Activated naive CD4-positive, alpha-beta T cell (primary cell): Measurements from ENCODE around the gene OLFML1.

Experiments used
- DNase-seq, 4 experiments: peaks; one replicate each; lab custom pipeline; 2025; lab: John Stamatoyannopoulos, UW

Gene OLFML1

GRCh38 chr11:7485186-7486097, at the start of gene OLFML1:
Gene OLFML1 (plus strand): TSS chr11:7485506. CDS start chr11:7485876, 370 bp downstream.
- DNase-seq: no peak

DNA sequence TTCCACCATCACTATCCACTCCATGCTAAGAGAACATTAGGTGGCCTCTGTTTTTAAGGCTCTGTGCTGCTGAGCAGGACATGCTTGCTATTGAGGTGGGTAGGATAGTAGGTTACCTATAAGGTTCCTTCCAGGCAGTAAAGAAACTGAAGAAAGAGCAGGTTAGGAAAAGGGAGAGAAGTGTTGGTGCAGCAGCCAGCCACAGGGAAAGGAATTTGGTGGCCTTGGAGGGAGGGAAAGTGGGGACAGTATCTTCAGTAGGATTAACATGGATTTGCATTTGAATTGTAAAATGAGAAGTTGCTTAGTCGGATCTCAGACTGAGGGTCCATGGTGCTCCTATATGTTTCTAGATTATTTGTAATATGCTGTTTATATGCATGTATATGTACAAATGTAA, 49.2 kb upstream of the OLFML1 start:
- DNase-seq: no peak

GRCh38 chr11:7436657-7437056, 48.6 kb upstream of the OLFML1 start:
- no peak for DNase-seq

GRCh38 chr11:7437696-7438095, 47.6 kb upstream of the OLFML1 start:
- DNase-seq: no peak

DNA sequence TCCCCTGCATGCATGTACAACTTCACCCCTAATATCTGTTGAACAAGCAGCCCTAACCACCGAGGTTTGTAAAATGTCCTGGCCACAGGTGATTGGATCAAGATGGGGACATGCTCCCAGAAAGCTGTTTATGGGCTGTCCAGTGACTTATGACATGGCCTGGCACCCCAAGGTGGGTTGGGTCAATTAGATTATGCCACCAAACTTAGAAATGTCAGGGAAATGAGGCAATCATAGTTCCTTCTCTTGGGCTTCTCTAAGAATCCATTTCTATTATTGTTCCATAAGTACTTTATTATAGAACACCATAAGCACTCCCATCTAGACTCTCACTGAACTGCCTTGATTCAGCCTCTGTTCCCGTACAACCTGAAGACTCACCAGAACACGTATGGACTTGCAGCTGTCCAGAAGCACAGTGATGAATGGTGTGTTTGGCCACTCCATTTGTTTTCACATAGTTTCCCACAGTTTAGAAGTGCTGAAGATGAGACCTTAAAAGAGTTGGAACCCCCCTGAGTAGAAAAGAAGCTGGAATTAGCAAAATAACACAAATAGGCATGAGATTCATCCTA, 45.5 kb upstream of the OLFML1 start:
- DNase-seq: no peak

DNA sequence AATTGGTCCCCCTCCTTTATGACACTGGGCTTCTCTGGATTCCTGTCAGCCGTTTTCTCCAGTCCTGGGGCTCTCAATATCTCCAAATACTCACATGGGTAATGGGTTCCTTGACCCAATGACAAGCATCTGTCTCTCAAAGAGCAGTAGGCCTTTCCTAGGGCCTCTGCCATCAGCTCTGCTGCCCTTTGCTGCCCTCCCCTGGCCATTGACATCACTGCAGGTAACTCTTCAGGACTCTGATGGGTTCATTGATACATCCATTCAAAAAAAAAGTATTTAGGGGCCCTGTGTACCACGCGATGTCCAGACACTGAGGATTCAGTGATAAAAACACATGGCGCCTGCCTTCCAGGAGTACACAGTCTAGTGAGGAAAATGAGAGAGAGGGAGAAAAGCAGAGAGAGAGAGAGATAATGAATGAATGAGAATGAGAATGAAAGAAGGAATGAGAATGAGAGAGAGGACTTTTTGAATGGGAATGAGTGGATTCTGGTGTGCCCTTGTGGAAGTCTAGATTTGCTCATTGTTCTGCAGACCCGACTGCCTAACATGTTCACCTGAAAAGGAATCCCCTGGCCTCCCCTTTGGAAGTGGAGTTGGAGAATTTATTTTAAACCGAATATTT, 42.6 kb upstream of the OLFML1 start:
- DNase-seq: peak; percentile 12 to 57 (median 48)

DNA sequence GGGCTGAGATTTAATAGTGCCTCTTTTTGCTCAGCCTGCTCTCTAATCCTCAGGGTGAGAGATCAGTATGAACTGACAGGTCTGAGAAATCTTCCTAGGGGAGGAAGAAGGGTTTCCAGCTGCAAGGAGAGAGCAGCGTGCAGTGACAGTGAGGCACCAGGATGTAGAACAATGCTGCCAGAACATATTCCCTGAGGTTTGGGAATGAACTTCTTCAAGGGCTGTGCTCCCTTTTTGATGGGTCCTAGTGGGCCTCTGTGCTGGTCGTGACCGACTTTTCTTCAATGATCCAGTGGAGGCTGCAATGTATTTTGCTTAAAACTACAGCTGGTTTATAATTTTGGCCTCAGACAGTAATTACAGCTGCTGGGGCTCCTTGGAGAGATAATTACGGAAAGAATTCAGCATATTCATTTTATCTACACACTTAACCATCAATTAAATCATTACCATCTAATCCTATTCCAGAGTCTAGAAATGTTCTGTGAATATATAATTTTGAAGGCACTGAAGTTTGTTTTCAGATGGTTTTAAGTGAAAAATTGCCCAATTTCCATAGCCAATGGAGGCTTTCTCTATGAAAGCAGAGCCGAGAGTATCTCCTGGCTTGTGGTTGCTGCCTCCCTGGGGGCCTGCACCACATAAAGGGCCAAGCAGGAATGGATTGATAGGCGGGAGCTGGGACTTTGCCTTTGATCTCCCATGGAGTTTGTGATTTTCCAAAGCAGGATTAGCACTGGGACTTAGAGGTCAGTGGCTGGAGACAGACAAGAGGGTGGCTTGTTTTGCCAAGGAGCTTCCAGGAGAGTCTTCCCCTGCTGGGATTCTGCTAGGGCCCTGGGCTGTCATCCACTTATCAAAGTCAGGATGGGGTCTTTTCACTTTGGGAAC, 41.0 kb upstream of the OLFML1 start:
- no peak for DNase-seq

- no peak for DNase-seq
Observed at GRCh38 chr11:7445564-7445963, 39.7 kb upstream of the OLFML1 start.

DNA sequence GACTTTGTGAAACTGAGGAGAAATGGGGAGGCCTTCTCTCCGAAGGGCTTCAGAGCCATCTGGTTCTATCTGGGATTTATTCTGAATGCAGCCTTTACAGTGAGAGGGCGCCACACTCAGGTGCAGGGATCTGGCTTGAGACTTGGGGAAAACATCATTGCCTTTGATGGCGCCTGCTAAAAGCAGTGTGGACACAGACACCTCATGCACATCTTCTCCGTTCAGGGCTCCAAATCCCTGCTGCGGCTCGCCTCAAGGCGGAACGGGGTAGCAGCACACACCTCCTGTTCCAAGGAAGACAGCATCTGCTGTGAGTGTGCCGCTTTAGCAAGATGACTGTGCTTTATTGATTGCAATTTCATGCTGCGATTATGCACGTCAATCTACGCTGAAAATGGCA, 37.1 kb upstream of the OLFML1 start:
- no peak for DNase-seq

- DNase-seq: no peak
Observed at GRCh38 chr11:7449211-7449840, 36.0 kb upstream of the OLFML1 start.

DNA sequence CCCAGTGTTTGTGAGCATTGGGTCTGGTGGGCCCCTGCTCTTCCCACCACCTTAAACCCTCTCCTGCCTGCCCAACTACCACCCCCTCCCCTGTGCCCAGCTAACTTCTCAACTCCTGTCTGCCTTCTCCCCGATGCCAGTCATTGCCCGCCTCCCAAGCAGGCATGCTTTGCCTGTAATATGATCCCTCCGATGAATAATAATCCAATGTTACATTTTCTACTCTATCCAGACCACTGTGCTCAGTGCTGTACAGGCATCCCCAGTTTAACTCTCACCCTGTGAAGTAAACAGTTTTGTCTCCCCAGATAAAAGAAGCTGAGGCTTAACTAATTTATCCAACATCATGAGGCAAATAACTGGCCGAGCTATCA, 35.5 kb upstream of the OLFML1 start:
- no peak for DNase-seq

- DNase-seq: no peak
Observed at GRCh38 chr11:7450836-7451235, 34.5 kb upstream of the OLFML1 start.

GRCh38 chr11:7451520-7451919, 33.8 kb upstream of the OLFML1 start:
- DNase-seq: no peak

DNA sequence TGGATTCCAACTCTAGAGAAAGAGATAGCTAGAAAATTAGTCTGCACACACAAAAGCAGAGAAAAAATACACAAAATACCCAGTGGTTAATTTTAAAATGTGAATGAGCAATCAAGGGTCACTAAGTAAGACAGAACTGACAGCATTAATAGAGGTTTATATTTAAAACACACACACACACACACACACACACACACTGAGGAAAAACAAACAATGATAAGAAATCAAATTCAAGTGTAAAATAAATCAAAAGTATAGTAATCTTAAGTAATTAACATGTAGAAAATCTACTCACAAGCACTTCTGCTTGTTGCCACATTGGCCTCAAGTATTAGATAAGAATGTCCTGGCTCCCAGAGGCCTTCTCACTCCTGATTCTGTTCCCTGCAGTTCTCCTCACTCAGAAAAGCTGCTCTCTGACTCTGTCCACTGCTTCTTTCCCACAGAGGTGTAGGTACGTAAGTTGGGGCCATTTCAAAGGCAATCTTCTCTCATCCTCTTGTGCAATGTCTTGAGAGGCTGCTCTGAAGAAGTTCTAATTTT, 33.3 kb upstream of the OLFML1 start:
- no peak for DNase-seq

DNA sequence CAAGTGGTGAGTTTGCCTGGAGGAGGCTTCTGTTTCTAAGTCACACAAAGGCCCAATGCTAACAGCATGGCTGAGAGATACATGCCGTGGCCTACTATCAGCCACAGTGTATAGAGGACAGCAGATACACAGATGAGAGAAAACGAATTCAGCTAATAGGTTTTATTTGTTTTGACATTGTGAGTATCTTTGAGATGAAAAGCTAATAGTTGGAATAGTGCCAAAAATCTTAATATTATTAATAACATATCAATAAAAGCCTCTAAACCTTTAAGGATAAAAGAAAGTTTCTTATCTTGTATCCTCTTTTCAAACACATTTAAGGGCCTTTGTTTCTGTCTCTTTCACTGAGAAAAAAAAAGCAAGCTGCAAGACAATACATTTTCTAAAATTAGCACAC, 30.5 kb upstream of the OLFML1 start:
- no peak for DNase-seq

GRCh38 chr11:7457211-7457610, 28.1 kb upstream of the OLFML1 start:
- DNase-seq: no peak

- DNase-seq: no peak
Observed at GRCh38 chr11:7462706-7463105, 22.6 kb upstream of the OLFML1 start.

DNA sequence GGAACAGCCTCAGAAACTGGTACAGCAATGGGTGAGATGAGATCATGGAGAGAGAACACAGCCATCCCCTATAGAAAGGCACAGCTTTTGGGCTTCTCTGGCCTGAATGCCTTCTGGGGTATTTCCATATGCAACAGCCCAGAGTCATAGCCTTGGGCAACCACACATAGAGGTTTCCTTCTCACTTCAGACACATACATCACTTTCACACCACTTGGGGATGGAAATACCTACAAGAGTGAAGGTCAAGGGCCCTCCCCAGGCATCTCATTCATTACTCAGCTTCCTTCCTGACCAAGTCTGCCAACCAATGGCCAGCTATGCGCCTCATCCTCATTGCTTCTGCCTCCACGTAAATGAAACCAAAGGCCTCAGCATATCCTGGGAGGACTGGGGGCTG, 17.7 kb upstream of the OLFML1 start:
- DNase-seq: no peak

DNA sequence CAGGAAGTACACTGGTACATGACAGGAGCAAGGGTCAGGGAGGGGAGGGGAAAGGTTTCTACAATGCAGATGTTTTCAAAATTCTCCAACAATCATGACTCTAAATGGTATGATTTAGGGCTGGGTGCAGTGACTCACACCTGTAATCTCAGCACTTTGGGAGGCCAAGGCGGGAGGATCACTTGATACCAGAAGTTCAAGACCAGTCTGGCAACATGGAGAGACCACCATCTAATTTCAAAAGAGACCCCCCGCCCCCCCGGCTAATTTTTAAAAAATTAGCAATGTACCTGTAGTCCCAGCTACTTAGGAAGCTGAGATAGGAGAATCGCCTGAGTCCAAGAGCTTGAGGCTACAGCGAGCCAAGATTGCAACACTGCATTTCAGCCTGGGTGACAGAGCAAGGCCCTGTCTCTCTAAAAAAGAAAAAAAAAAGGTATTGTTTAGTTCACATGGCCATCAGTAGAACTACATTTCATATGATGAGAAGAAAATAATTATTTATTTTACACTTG, 15.9 kb upstream of the OLFML1 start:
- DNase-seq: no peak

DNA sequence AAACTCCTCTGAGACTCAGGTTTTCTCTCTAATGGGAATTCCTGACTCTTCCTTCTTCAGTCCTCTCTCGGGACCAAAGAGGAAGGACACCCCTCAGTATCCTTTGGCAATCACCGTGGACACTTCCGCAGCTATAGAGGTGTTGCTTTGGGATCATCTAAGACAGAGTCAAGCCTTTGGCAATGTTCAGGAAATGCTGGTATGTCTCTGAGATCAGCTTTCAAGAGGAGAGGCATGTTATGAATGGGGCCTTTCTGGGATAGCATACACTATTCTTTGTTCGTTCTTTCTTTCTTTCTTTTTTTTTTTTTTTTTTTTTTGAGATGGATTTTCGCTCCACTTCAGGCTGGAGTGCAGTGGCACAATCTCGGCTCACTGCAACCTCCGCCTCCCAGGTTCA, 14.2 kb upstream of the OLFML1 start:
- no peak for DNase-seq

- no peak for DNase-seq
Observed at GRCh38 chr11:7473717-7474116, 11.6 kb upstream of the OLFML1 start.
